IMR-90 (cell line): ENCODE measurements around the gene NELL1. TPM values are rescaled to one million over a fixed set of nuclear protein-coding genes. Genes with fewer than 3 reads are reported as not detected.

Experiments used
- ATAC-seq: fragments of 200-7000 bp; cut with Tn5 transposase; 2 replicates; pipeline ENCODE4 v1.9.1; 2020; ENCODE audit warnings: low read depth, mild to moderate bottlenecking, moderate library complexity
- BruUV-seq: library from RNA; stranded (reverse); fragments of 400-500 nt; replicated peaks from 2 replicates; lab custom pipeline; 2021; lab: Mats Ljungman, UMichigan
- CTCF ChIA-PET: fragments of 300-600 bp; formaldehyde crosslinking; extraction: SDS; loops from one replicate; lab custom pipeline; 2021; ENCODE audit warnings: antibody characterized with exemption; lab: Yijun Ruan, JAX
- POLR2A ChIA-PET: fragments of 300-600 bp; sonication (Branson Sonifier 250); formaldehyde crosslinking; loops from one replicate; lab custom pipeline; 2022; ENCODE audit warnings: antibody characterized with exemption; ENCODE audit not compliant: unreplicated experiment; lab: Charles Lee
- DNase-seq: peaks from one replicate; pipeline ENCODE4 v3.0.0; 2013
- H2AFZ ChIP-seq: replicated peaks from 2 replicates; pipeline ENCODE3; 2013; ENCODE audit warnings: low read length, mild to moderate bottlenecking; ENCODE audit not compliant: poor library complexity
- H2AK5ac ChIP-seq: 2 replicates; pipeline ENCODE4 v1.6.1; 2013; ENCODE audit warnings: low read depth, low read length, inconsistent platforms
- H2AK9ac ChIP-seq: replicated peaks from 2 replicates; pipeline ENCODE3; 2013; ENCODE audit warnings: mild to moderate bottlenecking, low read depth, low read length, moderate library complexity; ENCODE audit not compliant: poor library complexity
- H2BK120ac ChIP-seq: 2 replicates; pipeline ENCODE4 v1.6.1; 2013; ENCODE audit warnings: low read depth, low read length, inconsistent platforms
- H2BK15ac ChIP-seq: 3 replicates; pipeline ENCODE4 v1.6.1; 2013; ENCODE audit warnings: low read depth, low read length, inconsistent platforms
- H2BK20ac ChIP-seq: 2 replicates; pipeline ENCODE4 v1.6.1; 2013; ENCODE audit warnings: low read depth, mild to moderate bottlenecking, inconsistent platforms, low read length, moderate library complexity
- H2BK5ac ChIP-seq: 2 replicates; pipeline ENCODE4 v1.6.1; 2013; ENCODE audit warnings: mild to moderate bottlenecking, low read depth, low read length, inconsistent platforms; ENCODE audit not compliant: poor library complexity, severe bottlenecking
- H3K14ac ChIP-seq: replicated peaks from 2 replicates; pipeline ENCODE4 v1.6.1; 2013; ENCODE audit warnings: low read depth, low read length, inconsistent platforms
- H3K18ac ChIP-seq: 2 replicates; pipeline ENCODE4 v1.6.1; 2013; ENCODE audit warnings: low read depth, low read length, control low read depth
- H3K23ac ChIP-seq: 2 replicates; pipeline ENCODE4 v1.6.1; 2013; ENCODE audit warnings: low read depth, low read length, inconsistent platforms
- H3K27ac ChIP-seq: 2 replicates; pipeline ENCODE4 v1.5.1; 2013; ENCODE audit warnings: mild to moderate bottlenecking, control low read depth, low read length; ENCODE audit not compliant: insufficient read depth
- H3K27me3 ChIP-seq: 2 replicates; pipeline ENCODE4 v1.6.1; 2013; ENCODE audit warnings: low read length; ENCODE audit not compliant: control insufficient read depth, insufficient read depth
- H3K36me3 ChIP-seq: 2 replicates; pipeline ENCODE4 v1.6.1; 2013; ENCODE audit warnings: low read length, mixed read lengths; ENCODE audit not compliant: control insufficient read depth, insufficient read depth
- H3K4ac ChIP-seq: 2 replicates; pipeline ENCODE4 v1.6.1; 2013; ENCODE audit warnings: low read depth, low read length, inconsistent platforms
- H3K4me1 ChIP-seq: 2 replicates; pipeline ENCODE4 v1.6.1; 2013; ENCODE audit warnings: low read length, mixed read lengths; ENCODE audit not compliant: control insufficient read depth, insufficient read depth
- H3K4me2 ChIP-seq: 2 replicates; pipeline ENCODE4 v1.6.1; 2013; ENCODE audit warnings: low read depth, mild to moderate bottlenecking, control low read depth, low read length, moderate library complexity
- H3K4me3 ChIP-seq: 2 replicates; pipeline ENCODE4 v1.5.1; 2013; ENCODE audit warnings: low read depth, mild to moderate bottlenecking, control low read depth, low read length, moderate library complexity; ENCODE audit not compliant: insufficient read depth
- H3K56ac ChIP-seq: 2 replicates; pipeline ENCODE4 v1.6.1; 2013; ENCODE audit warnings: low read length, inconsistent platforms; ENCODE audit not compliant: insufficient read depth; ENCODE audit errors: extremely low read depth
- H3K79me1 ChIP-seq, 2 experiments: 2 replicates each; pipeline ENCODE4 v1.6.1; 2013; ENCODE audit warnings: low read length in 2 of 2, inconsistent platforms in 1 of 2, low read depth in 1 of 2
- H3K9ac ChIP-seq: 2 replicates; pipeline ENCODE4 v1.6.1; 2013; ENCODE audit warnings: low read depth, low read length, control low read depth
- H3K9me1 ChIP-seq: 2 replicates; pipeline ENCODE4 v1.6.1; 2013; ENCODE audit warnings: low read length, inconsistent platforms; ENCODE audit not compliant: insufficient read depth
- H3K9me3 ChIP-seq: 2 replicates; pipeline ENCODE4 v1.6.1; 2013; ENCODE audit warnings: low read length; ENCODE audit not compliant: control insufficient read depth, insufficient read depth
- H4K20me1 ChIP-seq: 2 replicates; pipeline ENCODE4 v1.6.1; 2013; ENCODE audit warnings: low read length, inconsistent platforms; ENCODE audit not compliant: insufficient read depth
- H4K5ac ChIP-seq: 2 replicates; pipeline ENCODE4 v1.6.1; 2013; ENCODE audit warnings: mild to moderate bottlenecking, low read depth, low read length, control low read depth
- H4K8ac ChIP-seq, 2 experiments: 2 replicates each; pipeline ENCODE4 v1.6.1; 2013; ENCODE audit warnings: low read depth in 2 of 2, low read length in 2 of 2, control low read depth in 1 of 2, inconsistent platforms in 1 of 2
- H4K91ac ChIP-seq: 2 replicates; pipeline ENCODE4 v1.6.1; 2013; ENCODE audit warnings: low read depth, low read length, inconsistent platforms; ENCODE audit not compliant: insufficient read depth
- BHLHE40 ChIP-seq: fragments of 150-350 bp; IDR thresholded peaks from 2 replicates; pipeline ENCODE4 v1.6.1; 2016; ENCODE audit warnings: mild to moderate bottlenecking, low read depth, low read length
- CEBPB ChIP-seq: IDR thresholded peaks from 2 replicates; pipeline ENCODE4 v1.6.1; 2012; ENCODE audit warnings: low read depth, low read length, improper control_type of control experiment
- CHD1 ChIP-seq: IDR thresholded peaks from 2 replicates; pipeline ENCODE4 v1.6.1; 2012; ENCODE audit warnings: low read depth, low read length, improper control_type of control experiment
- CTCF ChIP-seq: conservative IDR thresholded peaks from 2 replicates; pipeline ENCODE4 v1.5.1; 2012; ENCODE audit warnings: mild to moderate bottlenecking, low read depth, low read length, improper control_type of control experiment
- ELK1 ChIP-seq: fragments of 150-350 bp; IDR thresholded peaks from 2 replicates; pipeline ENCODE4 v1.6.1; 2016; ENCODE audit warnings: low read depth, mild to moderate bottlenecking, low read length, moderate library complexity, borderline replicate concordance
- FOS ChIP-seq: fragments of 150-350 bp; IDR thresholded peaks from 2 replicates; pipeline ENCODE4 v1.6.1; 2016; ENCODE audit warnings: low read depth, low read length
- MAFK ChIP-seq: IDR thresholded peaks from 2 replicates; pipeline ENCODE4 v1.6.1; 2012; ENCODE audit warnings: low read depth, low read length, improper control_type of control experiment
- MAZ ChIP-seq: IDR thresholded peaks from 2 replicates; pipeline ENCODE4 v1.6.1; 2012; ENCODE audit warnings: low read depth, mild to moderate bottlenecking, low read length, improper control_type of control experiment, moderate library complexity, borderline replicate concordance
- MXI1 ChIP-seq: IDR thresholded peaks from 2 replicates; pipeline ENCODE4 v1.6.1; 2012; ENCODE audit warnings: low read depth, mild to moderate bottlenecking, low read length, moderate library complexity, borderline replicate concordance
- NFE2L2 ChIP-seq: fragments of 150-350 bp; IDR thresholded peaks from 2 replicates; pipeline ENCODE4 v1.6.1; 2016; ENCODE audit warnings: low read depth, mild to moderate bottlenecking, low read length
- POLR2A ChIP-seq: IDR thresholded peaks from 2 replicates; pipeline ENCODE4 v1.6.1; 2012; ENCODE audit warnings: mild to moderate bottlenecking, low read depth, low read length
- RAD21 ChIP-seq: IDR thresholded peaks from 2 replicates; pipeline ENCODE4 v1.6.1; 2012; ENCODE audit warnings: low read length, improper control_type of control experiment
- RCOR1 ChIP-seq: IDR thresholded peaks from 2 replicates; pipeline ENCODE4 v1.6.1; 2012; ENCODE audit warnings: mild to moderate bottlenecking, low read length, improper control_type of control experiment; ENCODE audit not compliant: insufficient replicate concordance
- SMC3 ChIP-seq: fragments of 150-350 bp; IDR thresholded peaks from 2 replicates; pipeline ENCODE4 v1.6.1; 2016; ENCODE audit warnings: low read depth, mild to moderate bottlenecking, antibody characterized with exemption, low read length, moderate library complexity
- USF2 ChIP-seq: fragments of 150-350 bp; IDR thresholded peaks from 2 replicates; pipeline ENCODE4 v1.6.1; 2017; ENCODE audit warnings: mild to moderate bottlenecking, antibody characterized with exemption, low read length, low read depth
- WGBS, 2 experiments: methylation state at CpG; one replicate each; pipeline versions ENCODE4 v1.1.5 to v1.1.7; 2013; ENCODE audit warnings: missing lambda C conversion rate in 2 of 2; ENCODE audit not compliant: insufficient read length in 1 of 2; ENCODE audit errors: extremely low coverage in 2 of 2; 5-methylcytosine and 5-hydroxymethylcytosine counted together
- dilution Hi-C: fragments of 300-500 bp; cut with HindIII; formaldehyde crosslinking; loops from one replicate; pipeline ENCODE4 v1.14.3; 2018; ENCODE audit warnings: low sequenced_read_pairs; ENCODE audit not compliant: unreplicated experiment
- in situ Hi-C: fragments of 300-500 bp; cut with MboI; formaldehyde crosslinking; loops from 3 replicates; pipeline ENCODE4 v1.14.3; 2019; ENCODE audit warnings: low sequenced_read_pairs, inconsistent platforms, mixed read lengths
- intact Hi-C: fragments of 100-400 bp; cut with micrococcal nuclease; formaldehyde crosslinking; loops from 2 replicates; pipeline ENCODE4 v1.10.0; 2022
- polyA plus RNA-seq, 3 experiments: library from polyadenylated mRNA; depleted of rRNA; stranded (reverse); fragments of >200 nt; gene quantifications; 2 replicates each; pipeline ENCODE4 v1.2.3, GENCODE V29; 2012; ENCODE audit warnings: low replicate concordance in 1 of 3
- total RNA-seq: library from RNA; depleted of rRNA; stranded (reverse); fragments of >200 nt; gene quantifications from 2 replicates; pipeline ENCODE4 v1.2.3, GENCODE V29; 2012

The NELL1 gene
- total and polyA plus RNA-seq, 2 of the 4 experiments (the other 2 are of a cell fraction): not detected

DNA sequence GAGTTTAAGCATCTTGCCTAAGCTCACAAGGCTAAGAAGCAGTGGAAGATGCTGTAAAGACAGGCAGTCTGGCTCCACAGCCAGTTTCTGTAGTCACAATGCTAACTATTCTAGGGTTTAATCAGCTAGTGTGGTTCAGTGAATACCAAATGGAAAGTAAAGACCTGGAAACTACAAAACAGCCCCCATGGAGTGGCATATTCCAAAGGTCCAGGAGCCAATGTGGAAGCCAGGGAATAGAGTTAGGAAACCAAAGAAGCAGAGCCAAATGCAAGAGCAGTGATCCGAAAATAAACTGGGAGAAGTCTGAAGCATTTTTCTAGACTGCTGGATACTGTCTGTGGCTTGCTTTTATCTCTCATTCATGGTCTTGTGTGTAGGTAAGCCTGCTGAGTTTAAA lies 792.3 kb downstream of the NELL1 start:
- Histone ChIP-seq H3K79me1 (no peaks in the 10 kb centered on the region), H2BK15ac (no peak overlapping the region), H3K18ac (no peak overlapping the region), H2AK5ac (no peak overlapping the region), H4K5ac (no peak overlapping the region), H3K14ac (no peak overlapping the region), H3K4ac (no peak overlapping the region), H3K4me2 (no peak overlapping the region), H3K23ac (no peak overlapping the region), H4K91ac (no peak overlapping the region), H3K27me3 (no peaks in the 10 kb centered on the region), H4K8ac (no peak overlapping the region), H3K9me3 (peaks cover 13% of the 10 kb centered on the region), H4K20me1 (no peaks in the 10 kb centered on the region), H3K4me1 (no peaks in the 10 kb centered on the region), H3K27ac (no peak overlapping the region), H3K9me1 (no peaks in the 10 kb centered on the region), H2BK5ac (no peak overlapping the region), H3K36me3 (no peaks in the 10 kb centered on the region), H3K56ac (no peak overlapping the region), H3K9ac (no peak overlapping the region), H3K4me3 (no peak overlapping the region), H2AK9ac (no peak overlapping the region), H2BK20ac (no peak overlapping the region), H2AFZ (no peak overlapping the region), H2BK120ac (no peak overlapping the region)
- intact Hi-C loops: no loop called here
- TF ChIP-seq MAZ: no peak
- TF ChIP-seq SMC3: no peak
- no peak for TF ChIP-seq NFE2L2
- TF ChIP-seq ELK1: no peak
- TF ChIP-seq USF2: no peak
- no peak for TF ChIP-seq CTCF
- TF ChIP-seq MXI1: no peak
- no peak for TF ChIP-seq CHD1
- TF ChIP-seq FOS: no peak
- TF ChIP-seq MAFK: no peak
- no peak for TF ChIP-seq POLR2A
- TF ChIP-seq RAD21: no peak
- TF ChIP-seq BHLHE40: no peak
- no peak for TF ChIP-seq CEBPB
- TF ChIP-seq RCOR1: no peak
- dilution Hi-C loops: no loop called here
- in situ Hi-C loops: no loop called here
- WGBS, 2 experiments: 17% methylated on average over 1 of the region's 1 CpG; no CpG with 5 or more reads in 1 of the 2 experiments
- ChIA-PET POLR2A (no interaction called here), CTCF (no interaction called here)
- no TSS peak for BruUV-seq
- DNase-seq (no peak), ATAC-seq (no peak)
